Loucy (cell line): ENCODE data around the gene DUSP2.

Experiments used
- CTCF ChIP-seq: fragments of 200-600 bp; sonication (generic); conservative IDR thresholded peaks from 2 replicates; pipeline ENCODE4 v1.5.1; 2014; ENCODE audit warnings: mild to moderate bottlenecking, antibody characterized with exemption, low read length
- EZH2phosphoT487 ChIP-seq: fragments of 200-600 bp; IDR thresholded peaks from 2 replicates; pipeline ENCODE4 v1.6.1; 2018; ENCODE audit warnings: antibody characterized with exemption, mild to moderate bottlenecking, moderate library complexity, borderline replicate concordance

GRCh38 chr2:96169868-96170507, 24.7 kb upstream of the DUSP2 start:
- no peak for TF ChIP-seq CTCF
- TF ChIP-seq EZH2phosphoT487 = no peak
